ENCODE measurements around the gene CNTNAP2.

DNA sequence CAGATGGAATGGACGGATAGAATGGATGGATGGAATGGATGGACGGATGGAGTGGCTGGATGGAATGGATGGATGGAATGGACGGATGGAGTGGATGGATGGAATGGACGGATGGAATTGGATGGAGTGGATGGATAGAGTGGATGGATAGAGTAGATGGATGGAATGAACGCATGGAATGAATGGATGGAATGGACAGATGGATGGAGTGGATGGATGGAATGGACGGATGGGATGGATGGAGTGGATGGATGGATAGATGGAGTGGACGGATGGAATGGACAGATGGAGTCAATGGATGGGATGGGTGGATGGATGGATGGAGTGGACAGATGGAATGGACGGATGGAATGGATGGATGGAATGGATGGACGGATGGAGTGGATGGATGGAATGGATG, 2214.2 kb downstream of the CNTNAP2 start:
- TF ChIP-seq CTCF (conservative IDR thresholded peaks at IDR 0.05; ENCODE audit: low read depth, low read length): no peak
- no peak for TF ChIP-seq EZH2 (IDR thresholded peaks at IDR 0.05; ENCODE audit: borderline replicate concordance, low read depth, low read length, poor library complexity, severe bottlenecking)
